K562 (cell line): Measurements from ENCODE around the gene TRAF7. TPM values are rescaled to one million over a fixed set of nuclear protein-coding genes. Genes with fewer than 3 reads are reported as not detected.

Experiments used
- ATAC-seq: fragments of 200-7000 bp; cut with Tn5 transposase; 3 replicates; pipeline ENCODE4 v1.9.1; 2020; ENCODE audit warnings: moderate library complexity
- BruUV-seq: library from RNA; stranded (reverse); fragments of 400-500 nt; replicated peaks from 2 replicates; lab custom pipeline; 2021; lab: Mats Ljungman, UMichigan
- CTCF ChIA-PET: fragments of 300-600 bp; formaldehyde crosslinking; extraction: SDS; loops from one replicate; lab custom pipeline; 2021; ENCODE audit warnings: low intra/inter-chr PET ratio; lab: Yijun Ruan, JAX
- POLR2A ChIA-PET: fragments of 300-600, 350-650 bp; sonication (Branson Sonifier 250); formaldehyde crosslinking; extraction: SDS; loops from one replicate; lab custom pipeline; 2021; ENCODE audit warnings: antibody characterized with exemption, inconsistent platforms; lab: Yijun Ruan, JAX
- DNase-seq, 4 experiments: peaks; one replicate each; pipeline versions ENCODE4 v3.0.0 to v3.0.0-alpha.2; 2011 to 2018; ENCODE audit warnings: low spot score in 3 of 4, mixed read lengths in 3 of 4; ENCODE audit errors: extremely low read depth in 1 of 4
- FAIRE-seq: peaks from 2 replicates; lab custom pipeline; 2011; peaks lifted over from hg19 to GRCh38; lab: Jason Lieb, UNC
- H2AFZ ChIP-seq: 2 replicates; pipeline ENCODE4 v1.6.0; 2011; ENCODE audit warnings: low read depth, low read length, control low read depth, inconsistent platforms
- H3K27ac ChIP-seq: fragments of 200-600 bp; 3 replicates; pipeline ENCODE4 v1.8.0; 2011; ENCODE audit warnings: low read depth, mild to moderate bottlenecking, control low read depth, inconsistent platforms, low read length, moderate library complexity, mixed read lengths; ENCODE audit errors: extremely low read depth
- H3K27me3 ChIP-seq, 2 experiments: fragments of 300-600 bp in 1 of 2; 2 replicates in 1 of 2; 3 replicates in 1 of 2; pipeline versions ENCODE4 v1.6.0 to v1.8.0; 2011; ENCODE audit warnings: inconsistent platforms in 2 of 2, low read length in 2 of 2, mild to moderate bottlenecking in 1 of 2, mixed read lengths in 1 of 2, moderate library complexity in 1 of 2; ENCODE audit not compliant: control insufficient read depth in 2 of 2, insufficient read depth in 2 of 2
- H3K36me3 ChIP-seq: fragments of 300-600 bp; 3 replicates; pipeline ENCODE4 v1.8.0; 2011; ENCODE audit warnings: mild to moderate bottlenecking, low read length, inconsistent platforms; ENCODE audit not compliant: control insufficient read depth, insufficient read depth
- H3K4me1 ChIP-seq, 2 experiments: fragments of 200-600 bp in 1 of 2; replicated peaks in 1 of 2; 2 replicates in 1 of 2; 3 replicates in 1 of 2; pipeline versions ENCODE4 v1.5.1 to v1.8.0; 2011; ENCODE audit warnings: inconsistent platforms in 2 of 2, low read length in 2 of 2, mild to moderate bottlenecking in 1 of 2, mixed read lengths in 1 of 2, moderate library complexity in 1 of 2; ENCODE audit not compliant: control insufficient read depth in 2 of 2, insufficient read depth in 2 of 2
- H3K4me2 ChIP-seq: 2 replicates; pipeline ENCODE4 v1.6.1; 2011; ENCODE audit warnings: low read length, control low read depth, inconsistent platforms, mixed read lengths; ENCODE audit not compliant: insufficient read depth
- H3K4me3 ChIP-seq: fragments of 200-600 bp; sonication (generic), shearing (Covaris generic); 2 replicates; pipeline ENCODE4 v1.5.1; 2016; ENCODE audit warnings: control low read depth, inconsistent platforms
- H3K79me2 ChIP-seq: fragments of 200-600 bp; 3 replicates; pipeline ENCODE4 v1.8.0; 2011; ENCODE audit warnings: low read length, inconsistent platforms; ENCODE audit not compliant: control insufficient read depth, insufficient read depth
- H3K9ac ChIP-seq, 2 experiments: 2 replicates each; pipeline versions ENCODE4 v1.6.0 to v1.6.1; 2011; ENCODE audit warnings: low read depth in 2 of 2, low read length in 2 of 2, control low read depth in 1 of 2, inconsistent platforms in 1 of 2, mild to moderate bottlenecking in 1 of 2, mixed read lengths in 1 of 2; ENCODE audit not compliant: insufficient read depth in 1 of 2
- H3K9me1 ChIP-seq: one replicate; pipeline ENCODE4 v1.6.0; 2011; ENCODE audit warnings: inconsistent platforms, mild to moderate bottlenecking, low read length, moderate library complexity; ENCODE audit not compliant: control insufficient read depth, insufficient read depth
- H3K9me3 ChIP-seq: replicated peaks from 2 replicates; pipeline ENCODE4 v1.5.1; 2011; ENCODE audit warnings: low read depth, low read length, inconsistent platforms; ENCODE audit not compliant: control insufficient read depth, insufficient read depth
- H4K20me1 ChIP-seq: replicated peaks from 2 replicates; pipeline ENCODE4 v1.6.1; 2011; ENCODE audit warnings: low read length, inconsistent platforms, mixed read lengths; ENCODE audit not compliant: control insufficient read depth, insufficient read depth
- BCOR ChIP-seq: fragments of 450-650 bp; IDR thresholded peaks from 2 replicates; pipeline ENCODE4 v1.6.1; 2016
- CEBPG ChIP-seq, 3 experiments: fragments of 200-800 bp in 1 of 3; sonication (Bioruptor generic) in 1 of 3; sonication (generic) in 1 of 3; formaldehyde crosslinking in 1 of 3; IDR thresholded peaks in 2 of 3; conservative IDR thresholded peaks in 1 of 3; 2 replicates each; pipeline versions ENCODE4 v1.6.1 to v1.8.0; 2016 to 2022; ENCODE audit warnings: missing compliant biosample characterization in 2 of 3, missing genetic modification characterization in 2 of 3, mild to moderate bottlenecking in 1 of 3, missing genetic modification reagents in 1 of 3
- DLX4 ChIP-seq: fragments of 250-450 bp; sonication (Bioruptor Pico); IDR thresholded peaks from 2 replicates; pipeline ENCODE4 v1.6.1; 2021; ENCODE audit warnings: mild to moderate bottlenecking
- KLF13 ChIP-seq: fragments of 450-650 bp; IDR thresholded peaks from 2 replicates; pipeline ENCODE4 v1.6.1; 2016; ENCODE audit warnings: missing genetic modification characterization, low read depth, mild to moderate bottlenecking, missing compliant biosample characterization, moderate library complexity, borderline replicate concordance
- LCOR ChIP-seq: sonication (generic); formaldehyde crosslinking; IDR thresholded peaks from 2 replicates; pipeline ENCODE4 v1.8.0; 2022; ENCODE audit warnings: mild to moderate bottlenecking, missing genetic modification reagents
- RBFOX2 ChIP-seq: fragments of 200-400 bp; formaldehyde crosslinking; IDR thresholded peaks from 2 replicates; pipeline ENCODE4 v1.6.1; 2017; ENCODE audit warnings: low read depth, mild to moderate bottlenecking, low read length, moderate library complexity
- RBM34 ChIP-seq: fragments of 200-400 bp; formaldehyde crosslinking; IDR thresholded peaks from 2 replicates; pipeline ENCODE4 v1.6.1; 2018; ENCODE audit warnings: low read length, borderline replicate concordance; ENCODE audit not compliant: insufficient read depth
- TAF1 ChIP-seq: IDR thresholded peaks from 2 replicates; pipeline ENCODE4 v1.6.1; 2011; ENCODE audit warnings: mild to moderate bottlenecking, low read length, moderate library complexity; ENCODE audit not compliant: insufficient read depth, control insufficient read depth, severe bottlenecking; ENCODE audit errors: extremely low read depth
- TFAP4 ChIP-seq: sonication (generic); formaldehyde crosslinking; IDR thresholded peaks from 2 replicates; pipeline ENCODE4 v1.8.0; 2022; ENCODE audit warnings: missing genetic modification reagents, mild to moderate bottlenecking, moderate library complexity, borderline replicate concordance
- THAP7 ChIP-seq: fragments of 250-450 bp; sonication (Bioruptor Pico); IDR thresholded peaks from 2 replicates; pipeline ENCODE4 v1.5.0; 2021
- XRCC5 ChIP-seq: fragments of 200-400 bp; formaldehyde crosslinking; IDR thresholded peaks from 2 replicates; pipeline ENCODE4 v1.6.1; 2017; ENCODE audit warnings: low read depth, mild to moderate bottlenecking, low read length
- ZBTB9 ChIP-seq: fragments of 450-650 bp; formaldehyde crosslinking; IDR thresholded peaks from 2 replicates; pipeline ENCODE4 v1.4.0; 2020; ENCODE audit warnings: mild to moderate bottlenecking, moderate library complexity
- ZNF639 ChIP-seq, 2 experiments: fragments of 200-800 bp in 1 of 2; sonication (Bioruptor generic) in 1 of 2; sonication (generic) in 1 of 2; formaldehyde crosslinking in 1 of 2; IDR thresholded peaks in 1 of 2; conservative IDR thresholded peaks in 1 of 2; 2 replicates each; pipeline versions ENCODE4 v1.5.0 to v1.6.1; 2016 to 2020; ENCODE audit warnings: missing compliant biosample characterization in 1 of 2, missing genetic modification characterization in 1 of 2, missing genetic modification reagents in 1 of 2
- WGBS: fragments of 100-300 bp; shearing (Covaris generic); methylation state at CpG from one replicate; pipeline ENCODE4 v1.1.6; 2016; ENCODE audit warnings: low coverage, mixed read lengths; ENCODE audit not compliant: insufficient coverage; ENCODE audit errors: missing lambda C conversion rate; 5-methylcytosine and 5-hydroxymethylcytosine counted together
- in situ Hi-C: fragments of 300-500 bp; cut with MboI; formaldehyde crosslinking; loops from 4 replicates; pipeline ENCODE4 v1.15.0; 2018; ENCODE audit warnings: inconsistent platforms, mixed read lengths
- intact Hi-C: fragments of 100-400 bp; cut with micrococcal nuclease; formaldehyde crosslinking; loops from 2 replicates; pipeline ENCODE4 v1.14.2; 2022
- polyA plus RNA-seq, 8 experiments: library from polyadenylated mRNA; depleted of rRNA in 4 of 8; stranded (reverse) in 5 of 8; unstranded in 3 of 8; fragments of >200 nt; fragmentation: Nextera tagmentation in 2 of 8; fragmentation: Illumina TruSeq in 1 of 8; extraction: Ambion mirVana in 2 of 8; extraction: Trizol in 1 of 8; gene quantifications; 2 replicates each; pipeline versions ENCODE4 v1.2.1 to v1.2.3, GENCODE V29; 2011 to 2014; ENCODE audit warnings: inconsistent platforms in 1 of 8, missing spikeins in 1 of 8
- total RNA-seq, 7 experiments: library from RNA; depleted of rRNA in 6 of 7; stranded (reverse); fragments of >200 nt in 6 of 7; fragmentation: Illumina TruSeq in 2 of 7; extraction: Trizol in 2 of 7; gene quantifications; 2 replicates each; pipeline versions ENCODE4 v1.2.1 to v1.2.3, GENCODE V29; 2011 to 2021; ENCODE audit warnings: low replicate concordance in 1 of 7

The TRAF7 gene
- total and polyA plus RNA-seq, 9 of the 15 experiments (the other 6 are each of a cell fraction or from before 2014, with no cell fraction given), result 1.1 to 113 (median 41.6) TPM

GRCh38 chr16:2208308-2208707, 52.7 kb downstream of the TRAF7 start (continued):
- TF ChIP-seq KLF13 (tag) (no peak), CEBPG (CRISPR knock-in tag; IDR thresholded peaks at IDR 0.05) (no peak), CEBPG (tag; conservative IDR thresholded peaks at IDR 0.05 in 1 of 2, IDR thresholded peaks at IDR 0.05 in 1 of 2) (no peak), THAP7 (no peak), LCOR (CRISPR knock-in tag) (no peak), ZBTB9 (CRISPR knock-in tag) (no peak), BCOR (no peak)

- in situ Hi-C loops, result no loop called here
- Histone ChIP-seq H3K27ac (no peak overlapping the region), H3K9ac (peak overlapping the region in 1 of 2 experiments; percentile 96; a peak in 2 of 4 replicates), H3K4me1 (peaks cover 33 to 89% of the 10 kb centered on the region in 2 experiments), H3K79me2 (peaks cover 66% of the 10 kb centered on the region), H3K4me2 (no peak overlapping the region), H3K9me3 (no peaks in the 10 kb centered on the region), H3K4me3 (no peak overlapping the region), H3K36me3 (peaks cover 61% of the 10 kb centered on the region; the same call in 2 of the 3 replicates), H2AFZ (no peak overlapping the region), H3K27me3 (no peaks in the 10 kb centered on the region), H4K20me1 (peaks cover 21% of the 10 kb centered on the region), H3K9me1 (no peaks in the 10 kb centered on the region)
- ChIA-PET POLR2A (interaction anchor here (0.6 to 1.3 kb wide), 6 partner anchors 9 to 53 kb away, joined by 3 to 4 read pairs (median 3); partner anchors contain the start of genes ECI1 and TRAF7), CTCF (no interaction called here)
- no peak for DNase-seq
- intact Hi-C loops, result no loop called here
- no TSS peak for BruUV-seq
- 98% methylated on average over 6 of the region's 9 CpGs for WGBS
- no peak for FAIRE-seq
- no peak for ATAC-seq
- TF ChIP-seq ZNF639 (CRISPR knock-in tag; conservative IDR thresholded peaks at IDR 0.05 in 1 of 2, IDR thresholded peaks at IDR 0.05 in 1 of 2) (no peak), TAF1 (no peak), XRCC5 (no peak), TFAP4 (CRISPR knock-in tag) (no peak), DLX4 (CRISPR knock-in tag) (no peak), RBFOX2 (peak; percentile 48; the same call in 1 of the 2 replicates), RBM34 (no peak)
Measured at GRCh38 chr16:2208772-2209171, 53.2 kb downstream of the TRAF7 start.
